Brain microvascular endothelial cell (primary cell): ENCODE measurements around the gene AUH.
A peak's percentile ranks its signal among the peaks of the same experiment; 100 is the strongest.

Experiments used
- DNase-seq: peaks from one replicate; pipeline ENCODE4 v3.0.0-alpha.2; 2020
- H3K27ac ChIP-seq: fragments of 250-450 bp; sonication (Bioruptor Pico); 2 replicates; pipeline ENCODE4 v1.5.1; 2020; ENCODE audit warnings: mild to moderate bottlenecking, moderate library complexity
- H3K27me3 ChIP-seq: fragments of 250-450 bp; sonication (Bioruptor Pico); replicated peaks from 2 replicates; pipeline ENCODE4 v1.5.1; 2020; ENCODE audit warnings: mild to moderate bottlenecking
- H3K36me3 ChIP-seq: fragments of 250-450 bp; sonication (Bioruptor Pico); replicated peaks from 2 replicates; pipeline ENCODE4 v1.5.1; 2020; ENCODE audit warnings: mild to moderate bottlenecking
- H3K4me3 ChIP-seq: 2 replicates; pipeline ENCODE4 v1.5.1; 2011; ENCODE audit warnings: low read depth, mild to moderate bottlenecking, control low read depth, low read length, moderate library complexity
- CTCF ChIP-seq: IDR thresholded peaks from 2 replicates; pipeline ENCODE4 v1.5.1; 2011; ENCODE audit warnings: low read depth, mild to moderate bottlenecking, moderate library complexity, low read length, control low read depth, inconsistent platforms; ENCODE audit errors: missing control alignments
- in situ Hi-C: cut with HindIII; loops from 2 replicates; pipeline ENCODE4 v1.10.0; 2017; ENCODE audit warnings: low sequenced_read_pairs, low pct_ligation_motif_present

Gene AUH

GRCh38 chr9:91360551-91361290, 997 bp downstream of the AUH start:
- TF ChIP-seq CTCF: no peak
- no peak for DNase-seq
- H3K4me3 ChIP-seq: peak overlapping the region; percentile 87
- in situ Hi-C loops: no loop called here
- H3K36me3 ChIP-seq: peaks cover 3% of the 10 kb centered on the region
- H3K27ac ChIP-seq: no peak overlapping the region
- no peaks in the 10 kb centered on the region for H3K27me3 ChIP-seq

GRCh38 chr9:91359734-91360470, 1.8 kb downstream of the AUH start:
- H3K27ac ChIP-seq: no peak overlapping the region
- H3K36me3 ChIP-seq: peaks cover 3% of the 10 kb centered on the region
- in situ Hi-C loops: no loop called here
- no peaks in the 10 kb centered on the region for H3K27me3 ChIP-seq
- DNase-seq: no peak
- no peak for TF ChIP-seq CTCF
- H3K4me3 ChIP-seq: no peak overlapping the region

- TF ChIP-seq CTCF: no peak
- Histone ChIP-seq H3K4me3 (no peak overlapping the region), H3K27ac (no peak overlapping the region), H3K27me3 (no peaks in the 10 kb centered on the region), H3K36me3 (peaks cover 3% of the 10 kb centered on the region)
- in situ Hi-C loops: no loop called here
- no peak for DNase-seq
Observed at GRCh38 chr9:91359083-91359482, 2.6 kb downstream of the AUH start.

- Histone ChIP-seq H3K27me3 (no peaks in the 10 kb centered on the region), H3K36me3 (no peaks in the 10 kb centered on the region), H3K4me3 (no peak overlapping the region), H3K27ac (no peak overlapping the region)
- no peak for DNase-seq
- no peak for TF ChIP-seq CTCF
- in situ Hi-C loops: no loop called here
Observed at GRCh38 chr9:91354881-91355280, 6.8 kb downstream of the AUH start.

GRCh38 chr9:91349115-91349555, 12.6 kb downstream of the AUH start:
- no peak for DNase-seq
- TF ChIP-seq CTCF: no peak
- in situ Hi-C loops: no loop called here

More at GRCh38 chr9:91349115-91349555, 12.6 kb downstream of the AUH start:
- H3K36me3 ChIP-seq: no peaks in the 10 kb centered on the region
- no peaks in the 10 kb centered on the region for H3K27me3 ChIP-seq
- H3K27ac ChIP-seq: no peak overlapping the region
- no peak overlapping the region for H3K4me3 ChIP-seq
